ES-I3 (cell line): Measurements from ENCODE around the gene RUSC2.
"Not testable (repeated sequence)": the region's sequence is repeated elsewhere in the genome, so short reads cannot be mapped to it uniquely, and the experiment has no call there.

Experiments
- H3K36me3 ChIP-seq: 2 replicates; pipeline ENCODE4 v1.6.1; 2013; ENCODE audit warnings: mild to moderate bottlenecking, low read length, control low read depth, moderate library complexity; ENCODE audit not compliant: insufficient read depth
- H3K4me1 ChIP-seq: 2 replicates; pipeline ENCODE4 v1.6.1; 2013; ENCODE audit warnings: mild to moderate bottlenecking, control low read depth, low read length; ENCODE audit not compliant: insufficient read depth
- H3K9ac ChIP-seq: 2 replicates; pipeline ENCODE4 v1.6.1; 2013; ENCODE audit warnings: low read depth, mild to moderate bottlenecking, low read length, moderate library complexity
- H3K9me3 ChIP-seq: 2 replicates; pipeline ENCODE4 v1.6.1; 2013; ENCODE audit warnings: mild to moderate bottlenecking, low read length, moderate library complexity; ENCODE audit not compliant: control insufficient read depth, insufficient read depth

RUSC2 gene

DNA sequence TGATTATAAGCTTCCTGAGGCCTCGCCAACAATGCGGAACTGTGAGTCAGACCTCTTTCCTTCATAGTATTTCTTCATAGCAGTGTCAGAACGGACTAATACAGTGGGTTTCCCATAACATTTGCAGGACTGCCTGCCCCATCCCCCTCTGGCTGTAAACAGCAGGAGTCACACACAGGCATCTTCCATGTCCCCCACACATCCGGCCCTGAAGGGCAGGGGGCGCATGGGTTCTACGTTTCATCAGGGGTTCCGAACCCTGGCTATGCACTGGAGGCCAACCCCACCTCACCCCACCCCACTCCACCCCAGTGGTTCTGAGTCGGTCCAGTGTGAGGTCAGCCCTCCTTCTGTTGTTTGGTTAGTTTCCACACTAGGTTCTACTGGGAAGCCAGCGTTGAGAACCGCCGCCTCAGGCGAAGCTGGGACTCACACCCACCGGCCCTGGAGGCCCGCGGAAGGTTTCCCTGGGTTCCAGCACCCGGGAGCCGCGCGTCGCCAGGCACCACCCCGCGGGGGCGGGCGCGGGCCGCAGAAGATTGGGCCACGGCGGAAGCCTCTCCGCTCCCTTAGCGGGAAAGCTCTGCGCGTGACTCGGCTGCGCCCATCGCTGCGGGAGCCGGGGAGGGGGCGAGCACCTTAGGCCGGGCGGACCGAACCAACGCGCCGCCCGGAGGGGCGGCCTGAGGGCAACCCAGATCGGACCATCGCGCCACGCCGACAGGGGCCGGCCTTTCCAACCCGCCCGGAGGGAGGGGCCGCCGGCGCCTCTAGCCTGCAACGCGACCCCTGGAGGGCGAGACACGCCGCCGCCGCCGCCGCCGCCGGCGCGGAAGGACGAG, at the start of gene RUSC2:
Gene RUSC2 (plus strand): TSS at position 799 of the 842 bp plus-strand sequence. CDS start 56,411 bp downstream, outside the sequence.
- Histone ChIP-seq H3K9ac (peak within 1 kb of the TSS; percentile 90), H3K36me3 (no peaks in the 10 kb centered on the region), H3K9me3 (no peaks in the 10 kb centered on the region), H3K4me1 (peaks cover 11% of the 10 kb centered on the region)

- Histone ChIP-seq H3K9ac (no peak overlapping the region), H3K36me3 (no peaks in the 10 kb centered on the region), H3K4me1 (no peaks in the 10 kb centered on the region), H3K9me3 (no peaks in the 10 kb centered on the region)
Measured at GRCh38 chr9:35446012-35446411, 43.9 kb upstream of the RUSC2 start.

- H3K4me1 ChIP-seq = no peaks in the 10 kb centered on the region
- no peaks in the 10 kb centered on the region for H3K9me3 ChIP-seq
- no peak overlapping the region for H3K9ac ChIP-seq
- H3K36me3 ChIP-seq = no peaks in the 10 kb centered on the region
Measured at GRCh38 chr9:35448496-35448895, 41.4 kb upstream of the RUSC2 start.

GRCh38 chr9:35452481-35452880, 37.4 kb upstream of the RUSC2 start:
- Histone ChIP-seq H3K9me3 (no peaks in the 10 kb centered on the region), H3K9ac (no peak overlapping the region), H3K4me1 (no peaks in the 10 kb centered on the region), H3K36me3 (no peaks in the 10 kb centered on the region)

DNA sequence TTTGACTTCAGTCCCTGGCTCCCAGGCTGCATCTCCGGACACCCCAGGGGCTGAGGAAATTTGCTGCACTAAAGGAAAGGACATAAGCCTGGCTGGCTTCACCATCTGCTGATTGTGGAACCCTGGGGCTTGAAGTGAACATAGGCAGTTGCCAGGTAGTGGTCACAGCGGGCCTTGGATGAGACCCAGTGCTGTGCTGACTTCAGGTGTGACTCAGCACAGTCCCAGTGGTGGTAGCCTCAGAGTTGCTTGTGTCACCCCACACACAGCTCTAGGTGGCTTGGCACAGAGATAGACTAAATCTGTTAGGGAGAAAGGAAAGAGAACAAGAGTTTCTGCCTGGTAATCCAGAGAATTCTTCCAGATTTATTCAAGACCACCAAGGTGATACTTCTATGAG, 36.1 kb upstream of the RUSC2 start:
- Histone ChIP-seq H3K4me1 (no peaks in the 10 kb centered on the region), H3K9ac (no peak overlapping the region), H3K36me3 (no peaks in the 10 kb centered on the region), H3K9me3 (no peaks in the 10 kb centered on the region)

DNA sequence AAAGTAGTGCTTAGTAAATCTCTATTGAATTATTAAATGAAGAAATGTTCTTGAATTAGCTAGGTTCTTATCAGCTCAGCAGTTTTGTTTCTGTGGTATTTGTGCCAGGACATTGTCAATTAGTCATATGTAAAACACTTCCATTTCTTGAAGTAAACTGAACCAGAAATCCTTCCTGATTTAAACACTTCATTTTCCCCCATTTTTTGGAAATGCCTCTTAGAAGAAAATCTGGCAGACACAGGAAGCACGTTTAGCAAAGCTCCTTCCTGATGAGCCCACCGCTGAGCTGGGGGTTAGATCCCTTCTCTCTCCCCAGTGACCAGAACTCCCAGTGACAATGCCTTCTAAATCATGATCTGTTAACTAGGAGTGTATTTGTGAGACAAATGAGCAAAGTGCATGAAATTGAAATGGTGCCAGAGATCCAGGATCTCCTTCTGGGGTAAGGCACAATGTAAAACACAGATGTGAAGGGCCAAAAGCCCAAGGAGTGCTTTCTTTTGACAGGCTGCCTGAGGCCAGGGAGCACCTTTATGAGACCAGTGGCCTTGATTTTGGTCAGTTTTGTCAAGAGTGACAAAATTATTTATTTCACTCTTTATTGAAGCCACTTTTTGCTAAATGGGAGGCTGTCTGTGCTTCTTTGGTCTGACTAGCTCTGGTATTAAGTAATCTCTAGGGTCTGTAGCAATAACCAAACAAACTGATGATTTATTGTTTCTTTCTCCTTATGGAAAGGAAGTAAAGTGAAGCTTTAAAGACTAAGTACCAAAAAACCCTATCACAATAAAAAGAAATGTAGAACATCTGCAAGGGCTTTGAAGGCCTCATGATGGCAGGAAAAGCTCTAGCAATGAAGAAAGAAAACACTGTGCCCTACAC, 25.5 kb upstream of the RUSC2 start:
- Histone ChIP-seq H3K4me1 (no peaks in the 10 kb centered on the region), H3K9ac (no peak overlapping the region), H3K36me3 (no peaks in the 10 kb centered on the region), H3K9me3 (no peaks in the 10 kb centered on the region; the same call in 1 of the 2 replicates)

- H3K9me3 ChIP-seq = no peaks in the 10 kb centered on the region
- H3K36me3 ChIP-seq = no peaks in the 10 kb centered on the region
- no peak overlapping the region for H3K9ac ChIP-seq
Measured at GRCh38 chr9:35470340-35470739, 19.6 kb upstream of the RUSC2 start.

GRCh38 chr9:35470894-35471293, 19.0 kb upstream of the RUSC2 start:
- Histone ChIP-seq H3K36me3 (no peaks in the 10 kb centered on the region), H3K4me1 (no peaks in the 10 kb centered on the region), H3K9ac (no peak overlapping the region), H3K9me3 (no peaks in the 10 kb centered on the region)

More at GRCh38 chr9:35470340-35470739, 19.6 kb upstream of the RUSC2 start:
- H3K4me1 ChIP-seq = no peaks in the 10 kb centered on the region

- no peaks in the 10 kb centered on the region for H3K4me1 ChIP-seq
- no peaks in the 10 kb centered on the region for H3K9me3 ChIP-seq
- no peaks in the 10 kb centered on the region for H3K36me3 ChIP-seq
- no peak overlapping the region for H3K9ac ChIP-seq
Measured at GRCh38 chr9:35476596-35476995, 13.3 kb upstream of the RUSC2 start.

DNA sequence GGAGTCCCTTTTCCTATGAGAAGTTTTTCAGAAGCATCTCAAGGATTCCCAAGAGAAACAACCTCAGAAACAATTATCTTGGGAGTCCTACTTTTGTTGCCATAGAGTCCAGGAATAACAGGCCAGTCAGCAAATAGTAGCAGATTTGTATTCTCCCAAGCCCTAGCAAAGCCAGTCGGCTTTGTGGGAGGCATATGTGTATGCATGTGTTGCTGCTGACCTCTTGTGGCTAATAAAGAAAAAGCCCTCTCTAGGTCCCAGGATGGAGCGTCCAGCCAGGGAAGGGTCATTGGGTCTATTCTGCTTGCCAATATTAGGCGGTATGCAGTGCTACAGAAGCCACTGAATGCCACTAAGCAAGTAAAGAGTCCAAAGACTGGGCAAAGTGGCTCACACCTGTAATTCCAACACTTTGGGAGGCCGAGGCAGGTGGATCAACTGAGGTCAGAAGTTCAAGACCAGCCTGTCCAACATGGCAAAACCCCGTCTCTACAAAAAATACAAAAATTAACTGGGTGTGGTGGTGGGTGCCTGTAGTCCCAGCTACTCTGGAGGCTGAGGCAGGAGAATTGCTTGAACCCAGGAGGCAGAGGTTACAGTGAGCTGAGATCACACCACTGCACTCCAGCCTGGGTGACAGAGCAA, 12.6 kb upstream of the RUSC2 start:
- H3K36me3 ChIP-seq, H3K4me1 ChIP-seq, H3K9ac ChIP-seq, H3K9me3 ChIP-seq: not testable (repeated sequence)

DNA sequence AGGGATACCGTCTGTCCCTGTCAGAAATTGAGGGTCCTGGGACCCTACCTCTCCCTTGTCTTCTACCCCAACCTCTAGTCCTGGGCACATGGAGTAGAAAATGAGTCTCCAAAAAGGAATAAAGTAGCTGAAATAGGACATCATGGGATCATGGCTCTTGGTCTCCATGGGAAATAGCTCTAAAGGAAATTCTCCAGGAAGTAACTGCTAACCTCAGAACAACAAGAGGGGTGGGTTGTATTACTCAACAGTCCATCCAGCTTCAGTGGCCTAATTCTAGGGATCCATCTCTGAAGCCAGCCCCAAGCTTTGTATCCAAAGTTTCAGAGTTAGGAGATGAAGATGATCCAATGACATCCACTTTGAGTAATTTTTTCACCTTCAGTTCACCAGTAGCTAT, 11.0 kb upstream of the RUSC2 start:
- Histone ChIP-seq H3K9me3 (no peaks in the 10 kb centered on the region), H3K9ac (no peak overlapping the region), H3K4me1 (no peaks in the 10 kb centered on the region), H3K36me3 (no peaks in the 10 kb centered on the region)

DNA sequence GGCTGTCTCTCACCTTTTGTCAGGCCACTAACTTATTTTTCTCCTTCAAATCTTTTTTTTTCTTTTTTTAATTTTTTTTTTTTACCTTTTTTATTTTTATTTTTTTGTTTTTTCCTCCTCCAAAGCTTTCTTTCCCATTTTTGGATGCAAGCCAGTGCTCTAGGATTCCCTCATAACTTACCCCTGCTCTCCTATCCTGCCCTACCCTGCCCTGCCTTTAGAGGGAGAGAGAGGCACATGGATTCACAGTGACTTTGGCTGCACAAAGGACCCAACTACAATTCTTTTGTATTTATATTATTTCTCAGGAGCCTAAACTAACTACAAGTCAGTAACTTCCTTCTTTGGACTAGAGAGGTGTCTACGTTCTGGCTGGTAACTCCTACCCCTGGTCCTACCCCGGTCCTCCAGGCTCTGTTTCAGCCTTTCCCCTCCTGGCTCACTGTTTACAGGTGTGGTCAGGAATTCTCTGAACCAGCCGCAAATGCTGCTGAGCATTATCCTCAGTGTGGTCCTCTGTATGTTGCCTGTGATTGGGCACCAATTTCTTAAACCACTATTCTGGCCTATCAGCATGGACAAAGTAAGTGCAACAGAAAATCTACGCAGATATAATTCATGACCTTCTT, 8.4 kb upstream of the RUSC2 start:
- Histone ChIP-seq H3K4me1 (no peaks in the 10 kb centered on the region), H3K36me3 (no peaks in the 10 kb centered on the region), H3K9me3 (no peaks in the 10 kb centered on the region), H3K9ac (no peak overlapping the region)

GRCh38 chr9:35482071-35482470, 7.8 kb upstream of the RUSC2 start:
- Histone ChIP-seq H3K4me1 (no peaks in the 10 kb centered on the region), H3K9ac (no peak overlapping the region), H3K36me3 (no peaks in the 10 kb centered on the region), H3K9me3 (no peaks in the 10 kb centered on the region)

GRCh38 chr9:35484406-35484805, 5.5 kb upstream of the RUSC2 start:
- H3K36me3 ChIP-seq = no peaks in the 10 kb centered on the region
- no peak overlapping the region for H3K9ac ChIP-seq
- H3K4me1 ChIP-seq = peaks cover 4% of the 10 kb centered on the region; the same call in 1 of the 2 replicates
- H3K9me3 ChIP-seq = no peaks in the 10 kb centered on the region
